ENCODE measurements around the gene BRD7. TPM values are rescaled to one million over a fixed set of nuclear protein-coding genes. Genes with fewer than 3 reads are reported as not detected.

BRD7 gene
- total RNA-seq, 1 experiment from 2014 or later, result 49.1 TPM

DNA sequence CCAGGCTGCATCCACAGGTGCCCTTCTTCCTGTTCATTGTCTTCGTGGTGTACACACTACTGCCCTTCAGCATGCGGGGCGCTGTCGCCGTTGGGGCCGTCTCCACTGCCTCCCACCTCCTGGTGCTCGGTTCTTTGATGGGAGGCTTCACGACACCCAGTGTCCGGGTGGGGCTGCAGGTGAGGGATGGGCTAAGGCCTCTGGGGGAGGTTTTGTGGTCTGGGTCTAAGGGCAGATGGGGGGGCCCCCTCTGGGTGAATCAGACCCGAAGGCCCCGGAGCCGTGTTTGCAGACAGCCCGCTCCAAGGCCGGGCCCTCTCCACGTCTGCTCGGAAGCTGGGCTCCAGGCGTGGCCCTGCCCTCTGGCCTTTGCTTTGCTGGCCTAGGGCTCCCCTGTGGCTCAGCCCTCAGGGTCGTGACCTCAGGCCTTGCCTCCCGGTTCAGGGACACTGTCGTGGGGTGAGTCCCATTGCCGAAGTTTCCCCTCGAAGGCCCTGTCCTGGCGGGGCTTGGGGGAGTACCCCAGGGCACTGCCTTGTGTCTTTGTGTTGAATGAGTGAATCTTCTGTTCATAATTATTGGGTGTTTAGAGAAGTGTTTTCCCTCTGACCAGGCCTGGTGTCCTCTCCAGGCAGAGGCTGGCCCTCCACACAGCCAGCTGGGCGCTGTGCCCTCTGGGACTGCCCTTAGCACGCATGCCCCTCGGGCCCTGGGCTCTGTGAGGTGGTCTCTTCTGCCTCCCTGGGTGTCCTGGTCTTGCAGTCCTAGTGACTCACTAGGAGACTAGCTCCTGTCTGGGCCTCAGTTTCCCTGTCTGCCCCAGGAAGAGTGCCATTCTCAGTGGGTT, 76.8 kb downstream of the BRD7 start:
- DNase-seq (ENCODE audit: low read depth), result no peak

DNA sequence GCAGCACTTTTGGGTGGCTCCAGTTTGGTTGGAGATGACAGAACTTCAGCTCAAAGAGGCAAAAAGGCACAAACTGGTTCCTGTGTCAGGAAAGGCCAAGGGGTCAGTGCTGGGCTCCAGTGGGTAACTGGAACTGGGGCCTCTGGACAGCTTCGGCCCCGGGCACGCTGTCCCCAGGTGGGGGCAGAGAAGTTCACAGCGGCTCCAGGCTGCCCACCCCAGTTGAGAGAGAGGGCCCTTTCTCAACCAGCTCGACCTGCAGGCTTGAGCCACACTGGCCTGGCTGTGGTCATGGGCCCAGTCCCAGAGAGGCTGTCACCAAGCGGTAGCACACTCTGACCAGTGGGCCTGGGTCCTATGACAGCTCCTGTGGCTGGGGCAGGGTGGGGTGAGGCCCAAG, 77.9 kb downstream of the BRD7 start:
- no peak for DNase-seq (ENCODE audit: low read depth)

DNA sequence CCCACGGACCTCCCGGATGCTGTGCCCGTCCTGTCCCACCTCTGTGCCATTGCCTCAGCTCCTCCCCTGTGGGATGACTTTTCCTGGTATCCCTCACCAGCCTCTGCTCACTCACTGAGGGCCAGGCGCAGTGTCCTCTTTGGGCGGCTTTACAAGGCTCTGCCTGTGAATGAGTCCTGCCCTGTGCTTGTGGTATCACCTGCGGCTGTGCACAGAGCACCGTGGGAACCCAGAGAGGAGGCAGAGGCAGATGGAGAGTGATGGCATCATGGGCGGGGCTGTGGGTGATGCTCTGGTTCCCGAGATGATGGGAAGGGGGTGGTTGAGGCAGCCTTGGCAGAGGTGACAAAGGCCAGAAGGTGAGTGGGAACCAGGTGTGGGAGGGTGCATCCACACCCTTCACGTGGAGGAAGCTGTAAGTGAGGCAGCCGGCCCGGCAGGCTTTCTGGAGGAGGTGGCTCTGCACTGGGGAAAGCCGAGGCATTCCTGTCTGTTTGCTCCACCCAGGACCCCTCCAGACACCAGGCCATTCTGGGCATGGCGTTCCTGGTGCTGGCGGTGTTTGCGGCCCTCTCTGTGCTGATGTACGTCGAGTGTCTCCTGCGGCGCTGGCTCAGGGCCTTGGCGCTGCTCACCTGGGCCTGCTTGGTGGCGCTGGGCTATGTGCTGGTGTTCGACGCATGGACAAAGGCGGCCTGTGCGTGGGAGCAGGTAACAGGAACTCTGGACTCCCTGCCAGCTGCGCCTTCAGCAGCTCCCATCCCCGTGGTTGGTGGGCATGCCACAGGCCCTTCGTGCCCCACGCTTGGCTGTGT, 78.6 kb downstream of the BRD7 start:
- no peak for DNase-seq (ENCODE audit: low read depth)

DNA sequence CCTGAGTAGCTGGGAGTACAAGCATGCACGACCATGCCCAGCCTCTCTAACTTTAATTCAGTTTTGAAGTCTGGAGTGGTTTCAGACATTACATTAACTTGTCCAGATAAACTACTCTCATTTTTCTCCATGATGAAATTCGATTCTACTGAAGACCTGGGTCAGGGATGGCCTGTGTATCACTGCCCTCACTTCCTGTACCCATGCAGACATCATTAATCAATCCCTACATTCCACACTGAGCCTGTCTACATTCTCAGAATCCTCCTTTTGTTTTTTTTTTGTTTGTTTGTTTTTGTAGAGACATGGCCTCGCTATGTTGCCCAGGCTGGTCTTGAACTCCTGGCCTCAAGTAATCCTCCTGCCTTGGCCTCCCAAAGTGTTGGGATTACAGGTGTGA, 79.9 kb downstream of the BRD7 start:
- DNase-seq (ENCODE audit: low read depth), result no peak

DNA sequence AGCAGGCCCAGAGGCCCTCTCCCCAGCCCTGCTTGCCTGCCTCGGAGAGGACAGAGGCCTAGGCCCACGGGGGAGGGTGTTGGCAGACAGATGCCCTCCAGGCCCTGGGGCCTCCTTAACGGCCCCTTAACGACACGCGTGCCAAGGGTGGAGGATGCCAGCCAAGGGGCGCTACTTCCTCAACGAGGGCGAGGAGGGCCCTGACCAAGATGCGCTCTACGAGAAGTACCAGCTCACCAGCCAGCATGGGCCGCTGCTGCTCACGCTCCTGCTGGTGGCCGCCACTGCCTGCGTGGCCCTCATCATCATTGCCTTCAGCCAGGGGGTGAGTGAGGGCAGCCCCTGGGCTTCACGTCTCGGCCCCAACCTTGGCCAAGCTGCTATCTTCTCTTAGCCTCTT, 80.8 kb downstream of the BRD7 start:
- no peak for DNase-seq (ENCODE audit: low read depth)

DNA sequence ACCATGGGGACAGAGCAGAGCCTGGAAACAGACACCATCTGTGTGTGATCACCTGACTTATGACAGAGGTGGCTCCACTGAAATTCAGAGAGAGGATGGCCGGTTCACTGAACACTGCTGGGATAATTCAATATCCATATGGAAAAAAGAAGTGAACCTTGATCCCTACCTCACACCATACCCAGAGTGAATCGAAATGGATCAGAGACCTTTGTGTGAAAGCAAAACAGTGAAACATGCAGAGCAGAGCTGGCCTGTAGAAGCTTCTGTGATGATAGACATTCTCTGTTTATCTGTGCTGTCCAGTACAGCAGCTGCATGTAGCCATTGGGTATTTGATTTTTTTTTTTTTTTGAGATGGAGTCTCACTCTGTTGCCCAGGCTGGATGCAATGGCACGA, 82.1 kb downstream of the BRD7 start:
- DNase-seq (ENCODE audit: low read depth), result no peak

DNA sequence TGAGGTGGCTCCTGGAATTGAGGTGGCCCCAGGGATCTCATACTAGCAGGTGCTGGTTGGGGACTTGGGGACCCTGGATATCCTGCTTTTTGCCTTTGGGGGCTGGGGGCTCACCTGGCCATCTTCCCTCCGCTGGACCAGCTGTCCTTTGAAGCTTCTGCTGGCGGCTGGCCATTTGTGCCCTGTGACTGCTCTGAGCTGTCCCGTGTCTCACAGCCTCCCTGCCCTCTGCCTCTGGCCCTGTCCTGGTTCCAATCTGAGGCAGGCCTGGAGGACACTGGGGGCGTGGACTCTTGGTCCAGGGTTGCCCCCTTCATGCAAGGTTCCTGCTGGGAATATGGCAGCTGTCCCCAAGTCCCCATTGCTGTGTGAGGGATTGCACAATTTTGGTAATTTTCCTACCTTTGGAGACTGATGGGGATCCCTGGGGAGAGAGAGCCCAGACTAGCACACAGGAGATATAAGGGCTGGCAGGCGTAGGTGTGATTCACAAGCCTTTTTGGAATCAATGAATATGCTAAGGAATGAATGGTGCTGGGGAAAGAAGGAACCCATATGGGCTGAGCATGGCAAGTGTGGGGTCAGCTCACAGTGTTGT, 83.3 kb downstream of the BRD7 start:
- DNase-seq (ENCODE audit: low read depth), result no peak

DNA sequence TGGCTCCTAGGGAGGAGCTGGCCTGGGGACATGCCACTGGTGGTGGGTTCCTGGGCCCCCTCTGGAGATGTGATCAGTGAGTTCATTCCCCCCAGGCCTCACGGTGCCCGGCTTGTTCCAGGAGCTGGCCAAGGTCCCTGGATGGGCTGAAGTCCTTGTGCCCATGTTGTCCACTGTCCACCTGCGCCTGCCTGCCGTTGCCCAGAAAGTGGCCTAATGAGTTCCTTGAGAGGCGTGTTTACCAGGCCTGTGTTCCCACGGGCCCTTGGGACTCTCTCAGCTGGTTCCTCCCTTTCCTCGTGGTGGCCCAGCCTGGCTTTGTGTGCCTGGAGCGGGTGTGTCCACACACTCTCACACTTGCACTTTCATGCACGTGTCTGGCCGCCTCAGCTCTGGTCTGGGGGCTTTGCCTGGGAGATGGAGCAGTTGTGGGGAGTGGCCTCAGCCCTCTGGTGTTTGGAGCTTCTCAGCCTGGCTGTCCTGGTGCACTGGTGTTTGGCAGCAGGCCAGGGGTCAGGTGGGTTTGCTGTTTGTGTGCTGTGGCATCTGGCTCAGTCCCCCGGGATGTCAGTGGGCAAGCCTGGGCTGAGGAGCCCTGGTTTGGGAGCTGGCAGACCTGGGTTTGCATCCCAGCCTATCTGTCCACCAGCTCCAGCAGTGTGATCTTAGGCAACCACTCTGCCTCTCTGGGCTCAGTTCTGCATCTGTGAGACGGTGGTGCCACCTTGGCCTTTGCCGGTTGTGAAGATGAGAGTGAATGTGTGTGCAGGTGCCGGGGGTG, 84.5 kb downstream of the BRD7 start:
- peak; percentile 23 for DNase-seq (ENCODE audit: low read depth)

DNA sequence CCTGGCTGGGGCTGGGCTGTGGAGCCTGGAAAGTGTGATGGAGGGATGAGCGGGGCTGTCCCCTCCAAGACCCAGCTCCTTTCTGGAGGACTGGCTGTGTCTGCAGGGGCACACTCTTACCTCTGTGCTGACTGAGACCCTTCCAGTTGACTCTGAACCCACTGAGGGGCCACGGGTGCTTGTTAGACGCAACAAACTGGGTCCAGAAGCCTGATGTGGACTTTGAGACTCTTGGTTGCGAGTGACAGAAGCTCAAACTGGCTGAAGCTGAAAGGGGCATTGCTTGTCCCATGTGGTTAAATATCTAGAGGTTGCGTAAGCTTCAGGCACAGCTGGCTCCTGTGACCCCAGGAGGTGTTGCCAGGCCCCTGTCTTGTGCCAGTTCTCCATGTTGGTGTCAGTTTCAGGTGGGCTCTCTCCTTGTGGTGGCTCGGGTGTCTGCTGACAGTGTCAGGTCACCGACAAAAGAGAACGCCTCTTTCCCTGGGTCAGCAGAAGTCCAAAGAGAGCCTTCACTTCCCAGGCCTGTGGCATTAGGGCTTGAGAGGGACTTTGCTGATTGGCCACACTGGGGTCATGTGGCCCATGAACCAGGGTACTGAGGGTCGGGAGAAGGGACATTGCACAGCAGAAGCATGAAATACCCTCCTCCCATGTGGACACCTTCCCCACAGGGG, 85.7 kb downstream of the BRD7 start:
- DNase-seq (ENCODE audit: low read depth), result no peak

DNA sequence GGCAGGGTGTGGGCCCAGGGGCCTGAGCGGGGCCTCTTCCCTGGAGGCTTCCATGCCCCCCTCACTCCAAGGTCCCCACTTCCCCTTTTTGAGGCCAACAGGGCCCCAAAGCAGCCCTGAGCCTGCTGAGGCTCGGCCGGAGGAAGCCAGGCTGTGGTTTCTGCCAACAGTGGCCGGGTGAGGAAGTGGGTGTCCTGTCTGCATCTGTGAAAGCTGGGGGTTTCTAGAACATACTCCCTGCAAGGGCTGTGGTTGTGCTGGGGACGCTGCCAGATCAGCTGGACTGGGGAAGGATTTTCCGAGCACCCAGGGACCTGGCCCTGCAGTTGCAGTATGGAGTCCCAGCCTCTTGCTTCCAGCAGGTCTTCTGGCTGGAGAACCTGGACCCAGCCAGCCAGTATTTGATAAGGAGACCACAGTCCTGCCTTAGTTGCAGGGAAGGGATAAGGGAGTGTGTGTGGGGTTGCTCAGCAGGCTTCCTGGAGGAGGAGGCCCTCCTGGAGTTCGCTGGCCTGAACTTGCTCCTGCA, 86.7 kb downstream of the BRD7 start:
- DNase-seq (ENCODE audit: low read depth), result peak; percentile 46

DNA sequence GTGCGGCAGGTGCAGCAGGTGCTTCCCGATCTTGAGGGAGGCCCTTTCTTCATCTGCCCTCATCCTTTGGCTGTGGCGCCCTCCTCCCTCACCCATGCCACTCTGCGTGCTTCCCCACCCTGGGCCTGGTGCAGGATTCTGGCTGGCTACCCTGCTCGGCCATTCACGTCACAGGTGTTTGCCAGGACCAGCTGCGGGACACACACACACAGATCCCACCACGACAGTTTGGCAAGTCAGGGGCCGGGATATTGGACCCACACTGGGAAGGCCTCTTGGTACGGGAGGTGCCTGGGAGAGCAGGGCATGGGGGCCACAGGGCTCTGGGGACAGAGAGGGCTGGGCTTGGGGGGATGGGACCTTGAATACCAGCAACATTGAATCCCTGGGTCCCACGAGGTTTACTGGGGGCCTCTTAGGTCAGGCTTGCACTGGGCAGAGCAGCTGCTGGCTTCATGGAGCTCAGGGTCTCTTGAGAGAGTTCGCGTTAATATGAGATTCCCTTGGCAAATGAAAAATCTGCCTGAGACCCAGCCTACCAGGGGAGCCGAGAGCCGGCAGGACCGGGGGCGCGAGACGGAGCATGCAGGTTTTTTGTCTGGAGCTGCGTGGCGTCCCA, 87.3 kb downstream of the BRD7 start:
- DNase-seq (ENCODE audit: low read depth), result peak; percentile 20

DNA sequence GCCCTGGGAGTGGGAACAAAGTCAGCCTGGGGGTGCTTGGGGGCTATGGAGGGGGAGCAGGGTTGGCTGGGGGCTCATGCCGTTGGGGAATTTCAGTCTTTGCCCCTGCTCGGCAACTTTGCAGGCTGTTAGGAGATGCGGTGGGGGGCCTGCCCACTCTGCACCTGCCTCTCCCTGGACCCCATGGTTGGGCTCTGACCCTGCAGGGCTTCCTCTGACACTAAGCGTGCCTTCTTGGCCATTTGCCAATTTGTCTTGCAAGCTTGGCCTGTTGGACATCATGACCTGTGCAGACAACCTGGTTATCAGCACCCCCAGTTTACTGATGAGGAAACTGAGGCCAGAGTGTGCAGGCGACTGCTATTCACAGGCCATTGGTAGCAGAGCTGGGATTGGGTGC, 87.9 kb downstream of the BRD7 start:
- no peak for DNase-seq (ENCODE audit: low read depth)

DNA sequence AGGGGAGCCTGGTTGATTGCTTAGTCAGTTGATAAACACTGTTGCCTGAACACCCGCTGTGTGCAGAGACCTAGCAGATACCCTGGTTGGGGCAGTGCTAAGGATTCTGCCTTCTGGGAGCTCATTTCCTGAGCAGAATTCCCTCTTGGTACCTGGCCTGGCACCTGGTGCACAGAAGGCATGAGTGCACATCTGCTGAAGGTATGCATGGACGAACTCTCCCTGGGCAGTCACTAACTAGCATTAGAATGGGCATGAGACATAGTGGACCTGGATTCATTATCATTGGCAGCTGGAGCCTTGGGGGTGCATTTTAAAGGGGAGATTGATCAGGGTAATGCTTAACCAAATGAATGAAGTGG, 89.3 kb downstream of the BRD7 start:
- no peak for DNase-seq (ENCODE audit: low read depth)

DNA sequence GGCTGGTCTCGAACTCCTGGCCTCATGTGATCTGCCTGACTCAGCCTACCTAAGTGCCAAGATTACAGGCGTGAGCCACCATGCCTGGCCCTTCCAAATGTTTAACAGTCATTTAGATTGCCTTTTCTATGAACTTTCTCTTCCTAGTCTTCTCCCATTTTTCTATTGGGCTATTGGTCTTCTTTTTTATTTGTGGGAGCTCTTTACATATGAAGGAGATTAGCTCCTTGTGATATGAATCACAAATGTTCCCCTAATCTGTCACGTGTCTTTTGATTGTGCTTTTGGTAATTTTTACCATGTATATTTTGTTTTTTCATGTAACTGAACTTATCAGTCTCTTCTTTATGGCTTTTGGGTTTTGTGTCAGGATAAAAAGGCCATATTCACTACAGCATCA, 90.5 kb downstream of the BRD7 start:
- DNase-seq (ENCODE audit: low read depth), result no peak

DNA sequence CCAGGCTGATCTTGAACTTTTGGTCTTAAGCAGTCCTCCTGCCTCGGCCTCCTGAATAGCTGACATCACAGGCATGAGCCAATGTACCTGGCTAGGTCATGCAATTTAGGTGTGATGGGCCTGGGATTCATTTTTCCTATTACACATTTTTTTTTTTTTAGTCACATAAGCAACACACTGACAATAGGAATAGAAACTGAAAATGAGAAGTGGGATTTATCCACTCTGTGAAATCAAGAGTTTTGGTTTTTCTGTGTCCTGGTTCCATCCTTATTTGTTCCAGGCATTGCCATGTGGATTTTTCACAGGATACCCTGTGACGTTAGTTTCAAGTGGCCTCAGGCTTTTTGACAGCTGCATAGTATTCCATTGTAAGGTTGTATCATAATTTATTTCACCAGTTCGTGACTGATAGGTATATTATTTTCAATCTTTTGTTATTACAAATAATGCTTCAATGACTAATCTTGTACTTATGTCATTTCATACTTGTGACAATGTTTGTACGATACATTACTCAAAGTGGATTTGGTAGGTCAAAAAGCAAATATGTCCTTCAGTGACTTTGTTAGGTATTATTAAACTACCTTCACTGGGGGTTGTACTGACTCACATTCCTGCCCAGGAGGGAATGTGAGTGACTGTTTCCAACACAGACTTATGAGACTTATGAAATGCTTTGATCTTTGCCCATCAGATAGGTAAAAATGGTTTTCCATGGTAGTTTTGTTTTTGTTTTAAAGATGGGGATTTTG, 91.8 kb downstream of the BRD7 start:
- DNase-seq (ENCODE audit: low read depth), result no peak

DNA sequence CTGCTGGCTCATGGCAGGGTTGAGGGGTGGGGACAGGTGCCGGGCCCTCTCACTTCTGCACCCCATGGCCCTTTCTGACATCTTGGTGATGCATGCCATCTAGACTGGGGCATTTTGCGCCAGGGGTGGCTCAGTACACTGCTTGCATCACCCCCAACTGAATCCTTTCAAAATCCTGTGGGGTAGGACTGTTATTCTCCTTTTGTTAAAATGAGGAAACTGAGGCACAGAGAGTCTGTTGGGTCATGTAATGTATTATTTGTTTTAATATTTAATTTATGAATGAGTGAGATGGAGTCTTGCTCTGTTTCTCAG, 92.5 kb downstream of the BRD7 start:
- DNase-seq (ENCODE audit: low read depth), result no peak

DNA sequence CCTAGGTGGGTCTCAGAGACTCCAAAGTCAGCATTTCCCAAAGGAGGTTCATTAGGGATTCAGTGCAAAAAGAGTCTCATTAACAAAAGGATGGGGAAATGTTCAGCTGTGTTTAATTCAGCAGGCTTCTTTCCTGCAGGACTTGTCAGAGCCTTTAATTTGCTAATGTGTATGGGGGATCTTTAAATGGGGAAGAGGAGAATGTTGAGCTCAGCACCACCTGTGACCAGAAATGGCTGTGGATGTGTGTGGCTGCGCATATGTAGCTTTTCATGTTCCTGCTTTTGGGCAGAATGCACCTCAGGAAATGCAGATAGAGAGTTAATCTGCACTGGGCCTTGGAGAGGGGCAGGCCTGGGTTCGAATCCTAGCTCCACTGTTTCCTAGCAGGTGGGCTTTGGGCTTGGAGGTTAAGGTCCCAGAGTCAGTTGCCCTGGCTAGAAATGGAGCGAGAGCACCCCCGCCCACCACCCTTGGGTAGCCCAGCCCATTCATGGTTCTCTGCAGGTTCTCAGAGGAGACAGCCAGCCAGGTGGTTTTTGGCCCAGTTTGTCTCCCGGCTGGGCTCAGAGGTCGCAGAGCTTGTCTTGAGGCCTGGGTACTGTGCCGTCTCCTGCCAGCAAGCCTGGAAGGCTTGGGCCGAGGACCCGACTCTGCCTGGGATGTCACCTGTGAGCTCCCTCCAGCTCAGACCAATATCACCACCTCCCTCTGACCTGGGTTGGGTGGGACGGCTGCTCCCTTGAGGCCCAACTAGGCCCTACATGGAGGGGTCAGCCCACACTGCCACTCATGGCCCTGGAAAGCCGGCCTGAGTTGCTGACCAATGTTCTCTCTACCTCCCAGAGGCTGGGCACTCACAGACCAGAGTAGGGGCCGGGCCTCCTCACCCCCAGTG, 93.1 kb downstream of the BRD7 start:
- no peak for DNase-seq (ENCODE audit: low read depth)

DNA sequence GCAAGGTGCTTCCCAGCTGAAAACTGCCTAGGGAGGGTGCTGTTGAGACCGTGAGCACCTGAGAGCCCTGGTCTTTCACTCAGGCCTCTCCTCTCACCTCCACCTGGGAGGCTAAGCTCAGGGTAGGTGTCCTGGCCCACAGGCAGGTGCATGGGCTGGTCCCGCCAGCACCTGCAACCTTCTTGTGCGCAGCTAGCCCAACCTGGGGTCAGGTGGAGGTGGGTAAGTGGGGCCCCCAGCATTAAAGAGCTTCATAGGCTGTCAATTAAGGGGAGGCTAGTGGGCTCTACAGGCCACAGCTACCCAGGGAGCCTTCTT, 93.7 kb downstream of the BRD7 start:
- no peak for DNase-seq (ENCODE audit: low read depth)

All from LHCN-M2 (cell line).